Central memory CD8-positive, alpha-beta T cell (primary cell): ENCODE results near the gene CCER1.
"Not testable (repeated sequence)": the region's sequence is repeated elsewhere in the genome, so short reads cannot be mapped to it uniquely, and the experiment has no call there.

Experiments
- ATAC-seq: fragments of 150-1000 bp; cut with Tn5 transposase; replicated peaks from 2 replicates; pipeline ENCODE4 v1.10.0; 2022; ENCODE audit warnings: mild to moderate bottlenecking, moderate FRiP score, moderate number of reproducible peaks; ENCODE audit not compliant: poor library complexity, severe bottlenecking; ENCODE audit errors: extremely low read depth
- DNase-seq, 2 donors: peaks; one replicate each; pipeline ENCODE4 v3.0.0; 2021; ENCODE audit warnings: low spot score in 2 of 2
- H3K27ac Mint-ChIP-seq: one replicate; pipeline ENCODE4 v1.8.0; 2022; ENCODE audit warnings: low read depth, mild to moderate bottlenecking, moderate library complexity, mixed read lengths
- H3K27me3 Mint-ChIP-seq: one replicate; pipeline ENCODE4 v1.8.0; 2022; ENCODE audit warnings: mixed read lengths
- H3K36me3 Mint-ChIP-seq: one replicate; pipeline ENCODE4 v1.8.0; 2022; ENCODE audit warnings: mild to moderate bottlenecking, moderate library complexity, mixed read lengths; ENCODE audit not compliant: insufficient read depth
- H3K4me1 Mint-ChIP-seq: one replicate; pipeline ENCODE4 v1.8.0; 2022; ENCODE audit warnings: mixed read lengths
- H3K4me3 Mint-ChIP-seq: one replicate; pipeline ENCODE4 v1.8.0; 2022; ENCODE audit warnings: mild to moderate bottlenecking, moderate library complexity, mixed read lengths
- H3K9me3 Mint-ChIP-seq: one replicate; pipeline ENCODE4 v1.8.0; 2022; ENCODE audit warnings: mixed read lengths

Gene CCER1, protein sequence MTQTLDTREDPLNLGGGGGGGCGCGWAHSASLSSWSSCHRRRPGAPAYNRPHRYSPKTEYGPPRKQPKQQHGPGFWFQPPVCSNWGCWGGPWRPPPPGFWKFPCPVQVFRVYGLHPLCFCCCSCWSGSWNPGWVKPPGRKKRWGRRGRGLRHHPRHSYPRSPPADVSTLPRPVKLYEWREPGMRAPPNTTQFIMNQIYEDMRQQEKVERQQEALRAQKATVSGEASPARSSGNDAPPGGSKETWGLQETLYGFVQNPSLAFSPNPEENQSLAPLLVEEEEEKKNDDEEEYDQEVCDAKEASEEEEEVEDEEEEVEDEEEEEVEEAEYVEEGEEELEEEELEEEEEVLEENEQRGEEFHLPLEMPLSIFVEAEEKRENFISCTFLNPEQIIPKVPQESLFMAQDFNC

DNA sequence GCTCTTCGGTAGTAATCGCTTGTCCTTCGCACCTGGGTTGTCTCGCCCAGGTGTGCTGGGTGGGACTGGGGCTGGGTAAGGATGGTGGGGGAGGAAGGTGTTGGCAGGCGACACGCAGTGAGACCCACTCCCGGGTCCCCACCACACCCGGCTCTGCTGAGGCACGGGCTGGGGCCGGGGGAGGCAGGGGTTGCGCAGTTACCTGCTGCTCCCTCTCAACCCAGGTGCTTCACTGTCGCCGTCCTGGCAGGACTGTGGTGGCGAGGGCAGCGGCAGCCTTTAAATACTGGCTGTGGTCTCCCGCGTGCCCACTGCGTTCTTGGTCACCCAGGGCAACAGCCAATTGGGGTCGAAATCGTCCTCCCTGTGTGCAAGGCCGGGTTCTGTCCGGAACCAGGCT is at the start of gene CCER1:
Gene CCER1, minus strand, starts transcription at position 256 of the 400 bp plus-strand sequence. CDS start 434 bp downstream, outside the sequence.
- Mint-ChIP-seq H3K4me3 (no peak within 1 kb of the TSS), H3K36me3 (no peaks in the 10 kb centered on the region), H3K27ac (no peak within 1 kb of the TSS), H3K4me1 (no peaks in the 10 kb centered on the region), H3K27me3 (peaks cover 10% of the 10 kb centered on the region), H3K9me3 (no peaks in the 10 kb centered on the region)
- DNase-seq = no peak
- ATAC-seq = no peak

DNA sequence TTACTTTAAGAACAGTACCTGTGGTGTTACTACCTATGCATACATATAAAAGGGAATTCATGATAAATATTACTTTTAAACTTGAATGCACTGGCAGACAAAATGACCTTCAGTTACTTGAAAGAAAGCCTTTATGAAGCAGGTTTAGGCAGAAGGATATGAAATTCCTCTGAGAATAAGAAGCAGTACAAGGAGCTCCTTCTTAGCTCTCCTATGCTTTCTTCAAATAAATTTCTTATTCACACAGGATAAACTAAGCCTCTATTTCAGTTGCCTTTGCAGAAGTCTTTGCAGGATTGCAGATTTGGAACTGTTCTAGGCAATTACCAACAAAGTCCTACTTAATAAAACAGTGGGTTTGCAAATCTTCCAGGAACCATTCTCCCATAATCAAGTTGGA is 48.8 kb upstream of the CCER1 start:
- DNase-seq (no peak), ATAC-seq (no peak)
- H3K4me3 Mint-ChIP-seq = no peak overlapping the region
- no peaks in the 10 kb centered on the region for H3K27me3 Mint-ChIP-seq
- H3K9me3 Mint-ChIP-seq = no peaks in the 10 kb centered on the region
- no peak overlapping the region for H3K27ac Mint-ChIP-seq
- no peaks in the 10 kb centered on the region for H3K4me1 Mint-ChIP-seq
- H3K36me3 Mint-ChIP-seq = no peaks in the 10 kb centered on the region

DNA sequence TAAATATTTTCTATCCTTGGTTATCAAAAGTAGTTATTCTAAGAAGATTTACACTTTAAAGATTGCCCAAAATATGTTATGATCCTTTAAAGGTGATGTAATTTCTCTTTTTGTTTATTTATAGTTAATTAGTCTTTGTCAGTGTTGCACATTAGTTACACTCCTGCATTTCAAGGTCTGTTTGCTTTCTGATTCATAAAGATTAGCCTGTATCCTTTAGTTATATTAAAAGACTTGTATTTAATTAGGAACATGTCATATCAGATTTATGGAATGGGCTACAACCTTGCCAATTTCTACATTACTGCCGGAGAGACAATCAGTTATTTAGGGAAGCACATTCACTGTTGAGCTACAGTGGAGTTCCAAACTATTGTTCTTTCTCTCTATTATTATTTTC is 46.3 kb upstream of the CCER1 start:
- H3K4me1 Mint-ChIP-seq = no peaks in the 10 kb centered on the region
- H3K27ac Mint-ChIP-seq = no peak overlapping the region
- no peaks in the 10 kb centered on the region for H3K9me3 Mint-ChIP-seq
- peaks cover 2% of the 10 kb centered on the region for H3K36me3 Mint-ChIP-seq
- no peak overlapping the region for H3K4me3 Mint-ChIP-seq
- no peak for DNase-seq
- no peak for ATAC-seq
- no peaks in the 10 kb centered on the region for H3K27me3 Mint-ChIP-seq

DNA sequence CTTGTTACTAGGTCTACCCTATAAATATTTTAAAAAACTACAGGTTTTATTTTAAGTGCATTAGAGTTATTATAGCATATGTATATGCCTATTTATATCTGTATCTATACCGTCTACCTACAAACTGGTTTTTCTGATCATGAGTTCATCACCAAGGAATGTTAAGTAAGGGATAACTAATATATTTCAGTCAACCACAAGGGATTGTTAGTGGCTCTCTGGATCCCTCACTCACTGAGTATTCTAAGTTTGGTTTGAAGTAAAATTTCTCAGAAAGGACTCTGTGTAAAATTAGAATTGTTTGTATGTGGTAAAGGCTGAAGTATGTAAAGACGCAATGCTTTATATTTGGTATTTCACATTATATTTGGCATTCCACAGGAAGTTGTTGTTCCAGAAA is 45.0 kb upstream of the CCER1 start:
- Mint-ChIP-seq H3K9me3 (no peaks in the 10 kb centered on the region), H3K4me3 (no peak overlapping the region), H3K27ac (no peak overlapping the region), H3K4me1 (no peaks in the 10 kb centered on the region), H3K36me3 (peaks cover 2% of the 10 kb centered on the region), H3K27me3 (no peaks in the 10 kb centered on the region)
- DNase-seq = no peak
- ATAC-seq = no peak

DNA sequence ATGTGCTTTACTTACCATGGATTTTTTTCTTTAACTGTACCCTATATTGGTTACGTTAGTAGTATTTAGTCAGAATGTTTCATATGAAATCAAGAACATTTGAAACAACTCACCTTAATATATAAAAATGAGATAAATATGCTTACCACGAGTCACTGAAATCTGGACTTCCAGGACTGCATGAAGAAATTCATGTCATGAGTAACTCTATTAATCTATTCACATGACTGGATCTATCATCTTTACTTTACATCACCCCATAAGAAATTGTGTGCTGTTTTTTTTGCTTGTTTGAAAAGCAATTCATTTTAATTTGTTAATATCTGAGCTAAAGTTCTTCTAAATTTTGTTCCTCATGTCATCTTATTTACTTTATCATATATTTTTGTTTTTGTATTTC is 44.6 kb upstream of the CCER1 start:
- Mint-ChIP-seq H3K27me3 (no peaks in the 10 kb centered on the region), H3K4me1 (no peaks in the 10 kb centered on the region), H3K4me3 (no peak overlapping the region), H3K36me3 (peaks cover 2% of the 10 kb centered on the region), H3K27ac (no peak overlapping the region), H3K9me3 (no peaks in the 10 kb centered on the region)
- DNase-seq = no peak
- no peak for ATAC-seq

DNA sequence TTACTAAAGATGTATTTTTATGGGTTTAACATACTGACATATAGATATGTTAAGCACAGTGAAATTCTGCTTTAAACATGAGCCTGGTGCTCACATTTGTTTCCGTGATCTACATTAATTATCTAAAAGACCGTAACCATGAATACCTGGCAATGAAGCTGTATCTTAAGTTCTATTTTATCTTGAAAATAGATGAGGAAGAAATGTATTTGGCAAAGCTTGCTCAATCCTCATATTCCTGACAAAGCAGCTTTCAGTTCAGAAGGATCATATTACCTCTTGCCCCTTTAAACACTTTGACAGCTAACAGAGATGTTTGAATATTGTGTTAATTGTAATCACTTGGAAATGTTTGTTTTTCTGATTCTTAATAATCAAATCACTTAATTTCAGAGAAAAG is 40.0 kb upstream of the CCER1 start:
- no peaks in the 10 kb centered on the region for H3K9me3 Mint-ChIP-seq
- H3K27me3 Mint-ChIP-seq = no peaks in the 10 kb centered on the region
- no peak overlapping the region for H3K27ac Mint-ChIP-seq

DNA sequence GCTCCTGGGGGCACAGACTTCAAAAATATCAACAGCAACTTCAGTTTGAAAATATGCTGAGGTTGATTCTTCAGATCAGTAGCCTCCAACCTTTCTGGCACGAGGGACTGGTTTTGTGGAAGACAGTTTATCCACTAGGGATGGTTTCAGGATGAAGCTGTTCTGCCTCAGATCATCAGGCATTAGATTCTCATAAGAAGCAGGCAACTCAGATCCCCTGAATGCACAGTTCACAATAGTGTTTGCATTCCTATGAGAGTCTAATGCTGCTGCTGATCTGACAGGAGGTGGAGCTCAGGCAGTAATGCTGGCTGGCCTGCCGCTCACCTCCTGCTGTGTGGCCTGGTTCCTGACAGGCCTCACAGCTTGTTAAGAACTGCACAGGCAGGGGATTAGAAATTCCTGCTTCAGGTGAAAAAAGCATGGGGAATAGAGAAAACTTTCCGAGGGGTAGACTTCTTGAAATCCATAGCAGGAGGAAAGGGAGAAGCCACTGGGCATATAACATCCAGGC is 37.0 kb upstream of the CCER1 start:
- H3K9me3 Mint-ChIP-seq = no peaks in the 10 kb centered on the region
- no peak overlapping the region for H3K4me3 Mint-ChIP-seq
- H3K4me1 Mint-ChIP-seq = no peaks in the 10 kb centered on the region
- DNase-seq (no peak), ATAC-seq (no peak)
- H3K36me3 Mint-ChIP-seq = peaks cover 2% of the 10 kb centered on the region
- no peak overlapping the region for H3K27ac Mint-ChIP-seq
- no peaks in the 10 kb centered on the region for H3K27me3 Mint-ChIP-seq

More for the DNA sequence above, 40.0 kb upstream of the CCER1 start:
- H3K36me3 Mint-ChIP-seq = peaks cover 2% of the 10 kb centered on the region
- H3K4me1 Mint-ChIP-seq = no peaks in the 10 kb centered on the region
- no peak for ATAC-seq
- DNase-seq = no peak
- no peak overlapping the region for H3K4me3 Mint-ChIP-seq

DNA sequence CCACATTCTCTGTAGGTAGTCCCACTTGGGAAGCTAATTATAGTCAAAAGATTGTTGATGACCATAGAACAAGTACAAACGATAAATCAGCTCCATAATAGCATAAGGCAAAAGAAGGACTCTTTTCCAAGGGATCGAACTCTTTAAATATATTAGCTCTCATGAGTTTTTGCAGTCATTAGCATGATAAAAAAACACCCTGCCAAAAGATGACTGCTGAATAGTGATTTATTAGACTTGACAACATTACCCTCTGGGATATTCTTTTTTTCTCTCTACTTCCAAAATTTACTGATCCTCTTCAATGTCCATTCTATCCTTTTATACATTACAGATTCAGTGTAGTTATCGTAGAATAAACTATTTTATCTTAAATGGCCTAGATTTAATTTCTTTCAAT is 35.6 kb upstream of the CCER1 start:
- Mint-ChIP-seq H3K9me3 (no peaks in the 10 kb centered on the region), H3K36me3 (no peaks in the 10 kb centered on the region), H3K4me3 (no peak overlapping the region), H3K27ac (no peak overlapping the region), H3K4me1 (no peaks in the 10 kb centered on the region), H3K27me3 (no peaks in the 10 kb centered on the region)
- no peak for DNase-seq
- ATAC-seq = no peak

DNA sequence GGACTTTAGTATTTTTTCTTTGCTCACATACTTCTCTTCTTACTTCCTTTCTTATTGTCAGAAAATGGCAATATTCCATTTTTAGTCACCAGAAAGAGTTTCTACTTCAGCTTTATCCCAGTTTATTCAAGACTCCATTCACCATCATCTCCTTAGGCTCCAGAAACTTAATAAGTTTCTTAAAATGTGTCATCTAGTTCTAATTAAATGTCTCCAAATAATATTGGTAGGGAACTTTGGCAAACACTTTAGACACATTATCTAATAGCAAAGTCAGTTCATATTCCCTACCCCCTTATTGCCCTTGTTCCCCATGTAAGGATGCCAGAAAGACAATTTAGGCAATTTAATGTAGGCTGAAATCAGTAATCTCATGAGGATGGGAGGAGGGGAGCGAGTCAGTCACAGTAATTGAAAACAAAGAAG is 34.7 kb upstream of the CCER1 start:
- no peak overlapping the region for H3K27ac Mint-ChIP-seq
- no peaks in the 10 kb centered on the region for H3K9me3 Mint-ChIP-seq
- ATAC-seq = no peak

DNA sequence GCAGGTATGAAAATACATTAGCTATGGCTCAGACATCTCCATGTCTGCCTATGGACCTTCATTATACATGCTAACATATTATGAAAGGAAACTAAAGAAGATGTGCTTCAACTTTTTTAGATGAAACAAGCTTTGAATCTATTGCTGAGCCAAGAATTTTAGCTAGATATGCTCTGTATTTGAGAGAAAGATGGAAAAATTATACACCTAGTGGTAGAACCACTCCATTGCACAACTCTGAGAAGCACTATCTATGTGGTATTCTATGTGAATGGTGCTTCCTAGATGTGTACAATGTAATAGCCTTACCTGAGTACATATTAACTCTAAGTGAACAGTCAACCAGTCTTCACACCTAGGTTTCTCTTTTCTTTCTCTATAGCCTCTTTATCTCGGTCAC is 32.5 kb upstream of the CCER1 start:
- ATAC-seq = no peak
- Mint-ChIP-seq H3K4me1 (no peaks in the 10 kb centered on the region), H3K36me3 (no peaks in the 10 kb centered on the region), H3K27me3 (peaks cover 14% of the 10 kb centered on the region), H3K4me3 (no peak overlapping the region), H3K9me3 (no peaks in the 10 kb centered on the region), H3K27ac (no peak overlapping the region)
- DNase-seq = no peak

More for the DNA sequence above, 34.7 kb upstream of the CCER1 start:
- no peaks in the 10 kb centered on the region for H3K4me1 Mint-ChIP-seq
- no peak overlapping the region for H3K4me3 Mint-ChIP-seq
- DNase-seq = no peak
- peaks cover 2% of the 10 kb centered on the region for H3K27me3 Mint-ChIP-seq
- H3K36me3 Mint-ChIP-seq = no peaks in the 10 kb centered on the region

DNA sequence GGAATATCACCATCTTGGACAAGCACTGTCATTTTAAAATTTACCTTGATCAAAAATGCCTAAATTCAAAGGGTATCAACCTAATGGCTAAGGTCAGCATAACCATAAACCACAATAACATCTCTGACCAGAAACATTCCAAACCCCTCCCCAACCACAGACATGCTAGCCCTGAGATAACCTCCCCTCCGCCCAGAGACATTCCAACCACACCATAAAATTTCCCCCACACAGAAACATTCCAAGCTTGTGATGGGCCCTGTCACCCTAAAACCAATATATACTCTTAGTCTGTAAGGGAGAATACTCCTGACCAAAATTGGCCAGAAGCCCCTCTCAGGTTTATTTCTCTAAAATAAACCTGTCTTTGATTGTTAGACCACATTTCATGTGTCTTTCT is 32.1 kb upstream of the CCER1 start:
- H3K9me3 Mint-ChIP-seq = no peaks in the 10 kb centered on the region
- no peak for DNase-seq
- no peak overlapping the region for H3K27ac Mint-ChIP-seq
- ATAC-seq = no peak
- H3K36me3 Mint-ChIP-seq = no peaks in the 10 kb centered on the region
- H3K27me3 Mint-ChIP-seq = peaks cover 14% of the 10 kb centered on the region
- no peak overlapping the region for H3K4me3 Mint-ChIP-seq
- no peaks in the 10 kb centered on the region for H3K4me1 Mint-ChIP-seq

DNA sequence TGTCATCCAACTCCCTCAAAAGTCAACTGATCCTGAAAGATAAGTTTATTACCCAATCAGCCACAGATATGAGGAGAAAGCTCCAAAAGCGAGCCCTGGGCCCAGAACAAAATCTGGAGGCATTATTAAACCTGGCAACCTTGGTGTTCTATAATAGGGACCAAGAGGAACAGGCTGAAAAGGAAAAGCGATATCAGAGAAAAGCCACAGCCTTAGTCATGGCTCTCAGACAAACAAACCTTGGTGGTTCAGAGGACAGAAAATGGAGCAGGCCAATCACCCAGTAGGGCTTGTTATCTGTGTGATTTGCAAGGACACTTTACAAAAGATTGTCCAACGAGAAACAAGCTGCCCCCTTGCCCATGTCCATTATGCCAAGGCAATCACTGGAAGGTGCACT is 30.4 kb upstream of the CCER1 start:
- not testable (repeated sequence) for H3K9me3 Mint-ChIP-seq, DNase-seq, ATAC-seq, H3K36me3 Mint-ChIP-seq, H3K27ac Mint-ChIP-seq, H3K4me3 Mint-ChIP-seq, H3K4me1 Mint-ChIP-seq
- peaks cover 14% of the 10 kb centered on the region for H3K27me3 Mint-ChIP-seq

DNA sequence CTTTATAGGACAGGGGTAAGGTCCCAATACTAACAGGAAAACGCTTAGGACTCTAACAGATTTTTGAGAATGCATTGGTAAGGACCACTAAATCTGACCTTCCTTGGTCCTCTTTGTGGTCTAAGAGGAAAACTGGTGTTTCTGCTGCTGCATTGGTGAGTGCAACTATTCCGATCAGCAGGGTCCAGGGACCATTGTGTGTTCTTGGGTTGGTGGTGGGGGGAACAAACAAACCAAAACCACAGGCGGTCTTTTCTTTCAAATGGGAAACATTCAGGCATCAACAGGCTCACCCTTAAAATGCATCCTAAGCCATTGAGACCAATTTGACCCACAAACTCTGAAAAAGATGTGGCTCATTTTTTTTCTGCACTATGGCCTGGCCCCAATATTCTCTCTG is 29.1 kb upstream of the CCER1 start:
- H3K4me3 Mint-ChIP-seq = no peak overlapping the region
- H3K9me3 Mint-ChIP-seq = no peaks in the 10 kb centered on the region
- DNase-seq (no peak), ATAC-seq (no peak)
- no peaks in the 10 kb centered on the region for H3K4me1 Mint-ChIP-seq
- no peak overlapping the region for H3K27ac Mint-ChIP-seq
- no peaks in the 10 kb centered on the region for H3K36me3 Mint-ChIP-seq
- peaks cover 14% of the 10 kb centered on the region for H3K27me3 Mint-ChIP-seq
